Common myeloid progenitor, CD34-positive (primary cell): ENCODE data around the gene GCNA.
"Not testable (repeated sequence)": the region's sequence is repeated elsewhere in the genome, so short reads cannot be mapped to it uniquely, and the experiment has no call there.

Experiments used
- CTCF ChIA-PET: fragments of 350-600 bp; sonication (Branson Sonifier 250); formaldehyde crosslinking; loops from one replicate; lab custom pipeline; 2021; ENCODE audit warnings: antibody characterized with exemption; lab: Charles Lee
- POLR2A ChIA-PET: fragments of 350-600 bp; sonication (Branson Sonifier 250); formaldehyde crosslinking; loops from one replicate; lab custom pipeline; 2021; ENCODE audit warnings: antibody characterized with exemption; lab: Charles Lee
- DNase-seq, 3 donors: peaks; one replicate each; pipeline versions ENCODE4 v3.0.0 to v3.0.0-alpha.2; 2013
- H3K27ac ChIP-seq, 2 experiments: 1 replicate in 1 of 2; 2 replicates in 1 of 2; pipeline ENCODE4 v1.7.0; 2013; ENCODE audit warnings: inconsistent platforms in 2 of 2, low read length in 2 of 2, mild to moderate bottlenecking in 2 of 2, low read depth in 1 of 2, moderate library complexity in 1 of 2; ENCODE audit not compliant: severe bottlenecking in 2 of 2, insufficient read depth in 1 of 2, poor library complexity in 1 of 2
- H3K27me3 ChIP-seq, 5 experiments: replicated peaks in 2 of 5; 1 replicate in 3 of 5; 2 replicates in 2 of 5; pipeline versions ENCODE4 v1.6.1 to v1.7.0; 2013; ENCODE audit warnings: low read length in 4 of 5, mild to moderate bottlenecking in 2 of 5, moderate library complexity in 2 of 5, inconsistent platforms in 1 of 5; ENCODE audit not compliant: insufficient read depth in 5 of 5, control insufficient read depth in 4 of 5
- H3K36me3 ChIP-seq, 4 experiments: 1 replicate in 2 of 4; 2 replicates in 2 of 4; pipeline versions ENCODE4 v1.6.1 to v1.7.0; 2013; ENCODE audit warnings: low read length in 3 of 4, control low read depth in 1 of 4, mild to moderate bottlenecking in 1 of 4; ENCODE audit not compliant: control insufficient read depth in 4 of 4, insufficient read depth in 4 of 4
- H3K4me1 ChIP-seq, 4 experiments: 1 replicate in 3 of 4; 2 replicates in 1 of 4; pipeline versions ENCODE4 v1.6.1 to v1.7.1; 2013; ENCODE audit warnings: low read length in 3 of 4, mild to moderate bottlenecking in 3 of 4, control low read depth in 1 of 4, inconsistent platforms in 1 of 4, moderate library complexity in 1 of 4; ENCODE audit not compliant: control insufficient read depth in 4 of 4, insufficient read depth in 4 of 4; ENCODE audit errors: control extremely low read depth in 1 of 4
- H3K4me3 ChIP-seq, 7 experiments: 1 replicate in 4 of 7; 2 replicates in 3 of 7; pipeline versions ENCODE4 v1.5.1 to v1.7.0; 2013; ENCODE audit warnings: mild to moderate bottlenecking in 7 of 7, low read length in 6 of 7, moderate library complexity in 6 of 7, inconsistent platforms in 2 of 7, low read depth in 2 of 7, control low read depth in 1 of 7; ENCODE audit not compliant: insufficient read depth in 4 of 7, control insufficient read depth in 1 of 7; ENCODE audit errors: extremely low read depth in 1 of 7
- H3K9me3 ChIP-seq, 5 experiments: 1 replicate in 4 of 5; 2 replicates in 1 of 5; pipeline versions ENCODE4 v1.6.1 to v1.7.1; 2013; ENCODE audit warnings: low read length in 4 of 5, mild to moderate bottlenecking in 2 of 5, inconsistent platforms in 1 of 5, low read depth in 1 of 5, moderate library complexity in 1 of 5; ENCODE audit not compliant: control insufficient read depth in 4 of 5, insufficient read depth in 2 of 5; ENCODE audit errors: control extremely low read depth in 1 of 5
- WGBS: methylation state at CpG from one replicate; pipeline ENCODE4 v1.1.5; 2013; ENCODE audit not compliant: insufficient coverage; 5-methylcytosine and 5-hydroxymethylcytosine counted together

The GCNA gene

GRCh38 chrX:71636438-71637252, 58.4 kb downstream of the GCNA start:
- H3K27ac ChIP-seq: no peak overlapping the region
- H3K27me3 ChIP-seq: peaks cover 0 to 3% (median 0%) of the 10 kb centered on the region in 5 experiments
- H3K4me1 ChIP-seq: peaks cover 0 to 12% (median 4%) of the 10 kb centered on the region in 4 experiments
- WGBS: 55% methylated on average over 8 of the region's 9 CpGs
- no peaks in the 10 kb centered on the region for H3K9me3 ChIP-seq
- DNase-seq: peak; percentile 24 to 64 (median 58)
- H3K36me3 ChIP-seq: no peaks in the 10 kb centered on the region
- ChIA-PET POLR2A (no interaction called here), CTCF (interaction anchor here (1.0 kb wide), 1 partner anchor 16 kb away, joined by 4 read pairs; no protein-coding TSS in a partner anchor)
- H3K4me3 ChIP-seq: no peak overlapping the region

GRCh38 chrX:71637253-71637618, 59.0 kb downstream of the GCNA start:
- no peaks in the 10 kb centered on the region for H3K36me3 ChIP-seq
- H3K4me3 ChIP-seq: no peak overlapping the region
- 76% methylated on average over 3 of the region's 3 CpGs for WGBS
- ChIA-PET CTCF (interaction anchor here (1.0 kb wide), 1 partner anchor 15 kb away, joined by 4 read pairs; no protein-coding TSS in a partner anchor), POLR2A (interaction anchor here (0.6 kb wide), 1 partner anchor 55 kb away, joined by 4 read pairs; no protein-coding TSS in a partner anchor)
- DNase-seq: peak in 1 of 3 donors; percentile 19
- H3K9me3 ChIP-seq: no peaks in the 10 kb centered on the region
- H3K27ac ChIP-seq: no peak overlapping the region
- H3K4me1 ChIP-seq: peaks cover 0 to 12% (median 4%) of the 10 kb centered on the region in 4 experiments
- no peaks in the 10 kb centered on the region for H3K27me3 ChIP-seq

- ChIA-PET POLR2A (interaction anchor here (0.6 kb wide), 1 partner anchor 56 kb away, joined by 4 read pairs; no protein-coding TSS in a partner anchor), CTCF (interaction anchor here (0.5 kb wide), 1 partner anchor 451 kb away, joined by 3 read pairs; no protein-coding TSS in a partner anchor)
- Histone ChIP-seq H3K27me3 (no peaks in the 10 kb centered on the region), H3K4me1 (peaks cover 0 to 12% (median 4%) of the 10 kb centered on the region in 4 experiments), H3K4me3 (no peak overlapping the region), H3K27ac (no peak overlapping the region), H3K36me3 (no peaks in the 10 kb centered on the region), H3K9me3 (no peaks in the 10 kb centered on the region)
- WGBS: 73% methylated on average over 2 of the region's 4 CpGs
- DNase-seq: no peak
These were observed 59.6 kb downstream of the GCNA start for GRCh38 chrX:71637848-71638247.

- Histone ChIP-seq H3K9me3 (no peaks in the 10 kb centered on the region), H3K36me3 (no peaks in the 10 kb centered on the region), H3K4me1 (peaks cover 0 to 12% (median 4%) of the 10 kb centered on the region in 4 experiments), H3K4me3 (no peak overlapping the region), H3K27ac (no peak overlapping the region), H3K27me3 (no peaks in the 10 kb centered on the region)
- 93% methylated on average over 2 of the region's 4 CpGs for WGBS
- POLR2A ChIA-PET: no interaction called here
- no peak for DNase-seq
- CTCF ChIA-PET: no interaction called here
These were observed 60.2 kb downstream of the GCNA start for GRCh38 chrX:71638409-71638808.

- POLR2A ChIA-PET: no interaction called here
- no peak overlapping the region for H3K4me3 ChIP-seq
- no peaks in the 10 kb centered on the region for H3K36me3 ChIP-seq
- peaks cover 0 to 12% (median 4%) of the 10 kb centered on the region in 4 experiments for H3K4me1 ChIP-seq
- CTCF ChIA-PET: no interaction called here
- DNase-seq: no peak
- 97% methylated on average over 3 of the region's 4 CpGs for WGBS
- H3K9me3 ChIP-seq: no peaks in the 10 kb centered on the region
- H3K27me3 ChIP-seq: no peaks in the 10 kb centered on the region
- no peak overlapping the region for H3K27ac ChIP-seq
These were observed 61.8 kb downstream of the GCNA start for GRCh38 chrX:71640002-71640401.

- CTCF ChIA-PET, H3K27me3 ChIP-seq, H3K4me1 ChIP-seq, DNase-seq, POLR2A ChIA-PET, H3K9me3 ChIP-seq, H3K36me3 ChIP-seq, H3K27ac ChIP-seq, H3K4me3 ChIP-seq: not testable (repeated sequence)
- WGBS: 100% methylated on average over 2 of the region's 6 CpGs
These were observed 66.2 kb downstream of the GCNA start for GRCh38 chrX:71644406-71644805.

- no peaks in the 10 kb centered on the region for H3K36me3 ChIP-seq
- WGBS: 47% methylated on average over 3 of the region's 4 CpGs
- H3K4me1 ChIP-seq: peaks cover 0 to 6% (median 0%) of the 10 kb centered on the region in 4 experiments
- H3K27ac ChIP-seq: no peak overlapping the region
- DNase-seq: peak in 1 of 3 donors; percentile 34
- no peak overlapping the region for H3K4me3 ChIP-seq
- H3K27me3 ChIP-seq: no peaks in the 10 kb centered on the region
- H3K9me3 ChIP-seq: no peaks in the 10 kb centered on the region
- ChIA-PET CTCF (no interaction called here), POLR2A (no interaction called here)
These were observed 72.2 kb downstream of the GCNA start for GRCh38 chrX:71650333-71650969.
